ENCODE data around the gene INO80D. TPM values are rescaled to one million over a fixed set of nuclear protein-coding genes. Genes with fewer than 3 reads are reported as not detected.

INO80D gene
- total RNA-seq, 1 experiment from 2014 or later, result 46.0 TPM

DNA sequence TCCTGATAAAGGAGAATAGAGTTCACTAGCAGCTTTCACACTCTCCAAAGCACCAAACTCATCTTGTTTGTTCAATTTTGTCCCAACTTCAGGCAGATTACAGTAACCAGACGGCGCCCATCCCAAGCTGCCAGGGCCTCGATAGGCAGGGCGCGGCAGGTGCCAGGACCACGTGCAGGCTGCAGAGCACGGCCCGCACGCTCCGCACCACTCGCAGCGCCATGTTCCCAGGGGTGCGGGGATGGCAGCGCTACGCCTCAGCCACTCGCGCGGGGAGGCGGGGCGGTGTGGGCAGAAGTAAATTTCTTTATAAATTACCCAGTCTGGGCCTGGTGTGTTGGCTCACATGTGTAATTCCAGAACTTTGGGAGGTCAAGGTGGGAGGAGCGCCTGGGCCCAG, 30.3 kb upstream of the INO80D start:
- Histone ChIP-seq H3K4me1 (ENCODE audit: insufficient read depth, low read length) (no peaks in the 10 kb centered on the region), H3K27ac (ENCODE audit: insufficient read length, low read depth, low read length) (no peak overlapping the region)
- no peak for DNase-seq

More for the DNA sequence above, 30.3 kb upstream of the INO80D start:
- no peak overlapping the region for H2AK5ac ChIP-seq (ENCODE audit: insufficient read length, low read length)
- no peak overlapping the region for H2BK15ac ChIP-seq (ENCODE audit: low read depth, low read length)
- H3K4me1 Mint-ChIP-seq, result no peaks in the 10 kb centered on the region
- no peak overlapping the region for H3K27ac Mint-ChIP-seq
- H2AFZ ChIP-seq (ENCODE audit: low read length), result no peak overlapping the region
- H2BK5ac ChIP-seq (ENCODE audit: insufficient read length, low read length), result no peak overlapping the region
- no peak overlapping the region for H2BK20ac ChIP-seq (ENCODE audit: low read depth, low read length, poor library complexity, severe bottlenecking)
- no peak overlapping the region for H2BK12ac ChIP-seq (ENCODE audit: insufficient read length, low read depth, low read length)
- H4K91ac ChIP-seq (ENCODE audit: insufficient read length, low read depth, low read length), result no peak overlapping the region
- no peak for TF ChIP-seq CTCF (conservative IDR thresholded peaks at IDR 0.05)
- no peaks in the 10 kb centered on the region for H3K79me1 ChIP-seq (ENCODE audit: insufficient read depth, low read depth, low read length, poor library complexity, severe bottlenecking)
- peaks cover 14 to 37% (median 33%) of the 10 kb centered on the region in 3 experiments; a peak in 6 of 7 replicates for H3K36me3 Mint-ChIP-seq (ENCODE audit: insufficient read depth in 1 of 3, low read depth in 3 of 3)
- no peaks in the 10 kb centered on the region for H3K79me2 ChIP-seq (ENCODE audit: insufficient read depth, low read length)
- no peak overlapping the region for H3T11ph ChIP-seq (ENCODE audit: low read length)
- H3K18ac ChIP-seq (ENCODE audit: insufficient read length, low read depth, low read length), result no peak overlapping the region
- no peaks in the 10 kb centered on the region; a peak in 1 of 5 replicates for H3K9me3 Mint-ChIP-seq
- no peaks in the 10 kb centered on the region for H3K27me3 Mint-ChIP-seq (ENCODE audit: low read depth)
- no CpG with 5 or more reads among the region's 21 CpGs for WGBS (ENCODE audit: extremely low coverage, insufficient read length, low lambda C conversion rate)
- H3K4ac ChIP-seq (ENCODE audit: low read depth, low read length), result no peak overlapping the region
- no peak overlapping the region for H4K8ac ChIP-seq (replicated peaks; ENCODE audit: insufficient read length, low read depth, low read length)
- no peaks in the 10 kb centered on the region for H4K20me1 ChIP-seq (ENCODE audit: control insufficient read depth, insufficient read depth, insufficient read length)
- H3K9ac ChIP-seq (ENCODE audit: extremely low read depth, insufficient read length, low read length), result no peak overlapping the region
- no peak overlapping the region for H3K4me2 ChIP-seq (ENCODE audit: insufficient read depth, insufficient read length, low read length)
- no peaks in the 10 kb centered on the region for H3K27me3 ChIP-seq (ENCODE audit: insufficient read depth, low read length)
- H3K4me3 Mint-ChIP-seq, result no peak overlapping the region
- no peak overlapping the region for H2BK120ac ChIP-seq (ENCODE audit: low read depth, low read length, poor library complexity, severe bottlenecking)
- H3K14ac ChIP-seq (ENCODE audit: insufficient read depth, low read length), result no peak overlapping the region; the same call in 1 of the 2 replicates
- H3K23ac ChIP-seq (ENCODE audit: insufficient read length, low read depth, low read length), result no peak overlapping the region
- no peaks in the 10 kb centered on the region for H3K23me2 ChIP-seq (ENCODE audit: insufficient read length, low read depth, low read length, poor library complexity, severe bottlenecking)
- H4K5ac ChIP-seq (ENCODE audit: insufficient read length, low read depth, low read length), result no peak overlapping the region
- no peak overlapping the region for H3K56ac ChIP-seq (ENCODE audit: insufficient read length, low read depth, low read length)
- H3K9me3 ChIP-seq (ENCODE audit: control insufficient read depth, low read depth, low read length), result no peaks in the 10 kb centered on the region

All from H9 (cell line).